Measurements from ENCODE around the gene TRAPPC3.

- no peak for TF ChIP-seq CTCF (IDR thresholded peaks at IDR 0.05; ENCODE audit: borderline replicate concordance, extremely low read depth, low read length, poor library complexity, severe bottlenecking)
- TF ChIP-seq EZH2 (IDR thresholded peaks at IDR 0.05; ENCODE audit: borderline replicate concordance, low read depth, low read length, severe bottlenecking) = no peak
Measured at GRCh38 chr1:36092798-36093185, 56.5 kb downstream of the TRAPPC3 start.
